ENCODE data around the gene SPTB. TPM values are rescaled to one million over a fixed set of nuclear protein-coding genes. Genes with fewer than 3 reads are reported as not detected.
A peak's percentile ranks its signal among the peaks of the same experiment; 100 is the strongest.

SPTB gene
- total and polyA plus RNA-seq, 3 donors from 2014 or later = 3.3 to 6.6 (median 5.6) TPM

DNA sequence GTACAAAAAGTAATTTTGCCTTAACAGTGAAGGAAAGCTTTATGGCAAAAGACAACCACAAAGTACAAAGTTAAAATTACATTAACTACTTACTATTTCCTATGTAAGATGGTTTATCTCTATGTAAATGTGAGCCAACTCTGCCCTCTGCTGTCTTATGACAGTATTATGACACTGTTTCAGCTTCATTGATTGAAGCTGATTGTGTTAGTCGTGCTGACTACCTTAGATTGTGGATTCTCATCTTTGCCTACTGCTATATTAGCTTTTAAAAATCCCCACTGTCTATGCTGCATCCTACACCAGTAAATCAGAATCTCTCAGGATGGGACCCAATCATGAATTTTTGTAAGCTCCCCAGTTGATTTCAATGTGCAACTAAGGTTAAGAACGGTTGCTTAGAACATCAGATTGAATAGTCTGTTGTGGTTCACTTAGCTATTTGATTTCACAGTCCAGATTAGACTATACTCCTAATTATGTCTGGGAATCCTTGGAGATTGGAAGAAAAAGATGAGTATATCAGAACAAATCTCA lies 12.2 kb upstream of the SPTB start:
- H3K27me3 ChIP-seq = no peaks in the 10 kb centered on the region
- WGBS, 2 donors = 53 to 59% methylated on average over 2 of the region's 2 CpGs
- no peak overlapping the region for H3K27ac ChIP-seq
- DNase-seq = no peak
- no peaks in the 10 kb centered on the region for H3K9me3 ChIP-seq
- intact Hi-C loops (cut with DNase I; ENCODE audit: low total_unique reads) = no loop called here
- H3K36me3 ChIP-seq (ENCODE audit: low read depth, missing control alignments) = no peaks in the 10 kb centered on the region
- no peak overlapping the region for H3K4me3 ChIP-seq
- no peaks in the 10 kb centered on the region for H3K4me1 ChIP-seq
- peak in 2 of 3 experiments; percentile 31 to 51 for TF ChIP-seq CTCF (IDR thresholded peaks at IDR 0.05)
- no peak for TF ChIP-seq POLR2A (IDR thresholded peaks at IDR 0.05)

GRCh38 chr14:64891173-64891838 lies 11.6 kb upstream of the SPTB start:
- no peak overlapping the region for H3K4me3 ChIP-seq
- H3K27ac ChIP-seq = no peak overlapping the region
- no peaks in the 10 kb centered on the region for H3K9me3 ChIP-seq
- no peaks in the 10 kb centered on the region for H3K36me3 ChIP-seq (ENCODE audit: low read depth, missing control alignments)
- WGBS, 2 donors = 84 to 91% methylated on average over 4 of the region's 4 CpGs
- TF ChIP-seq CTCF (IDR thresholded peaks at IDR 0.05) = no peak
- no peak for TF ChIP-seq POLR2A (IDR thresholded peaks at IDR 0.05)
- no peak for DNase-seq
- H3K4me1 ChIP-seq = no peaks in the 10 kb centered on the region
- H3K27me3 ChIP-seq = no peaks in the 10 kb centered on the region
- intact Hi-C loops (cut with DNase I; ENCODE audit: low total_unique reads) = no loop called here

DNA sequence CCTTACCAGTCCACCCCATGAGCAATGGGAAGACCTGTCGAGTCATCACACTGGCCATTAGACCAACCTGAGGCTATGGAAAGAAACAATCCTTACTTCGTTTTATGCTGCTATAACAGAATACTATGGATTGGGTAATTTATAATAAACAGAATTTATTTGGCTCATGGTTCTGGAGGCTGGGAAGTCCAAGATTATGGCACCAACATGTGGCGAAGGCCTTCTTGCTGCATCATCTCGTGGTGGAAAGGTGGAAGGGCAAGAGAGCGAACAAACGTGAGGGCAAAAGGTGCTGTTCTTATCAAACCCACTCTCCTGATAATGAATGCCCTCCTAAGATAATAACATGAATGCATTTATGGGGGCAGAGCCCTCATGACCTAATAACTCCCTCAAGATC lies 9.6 kb upstream of the SPTB start:
- no peak for TF ChIP-seq POLR2A (IDR thresholded peaks at IDR 0.05)
- no peak for TF ChIP-seq CTCF (IDR thresholded peaks at IDR 0.05)
- no peaks in the 10 kb centered on the region for H3K9me3 ChIP-seq
- H3K36me3 ChIP-seq (ENCODE audit: low read depth, missing control alignments) = no peaks in the 10 kb centered on the region
- H3K27ac ChIP-seq = no peak overlapping the region
- no peak overlapping the region for H3K4me3 ChIP-seq
- DNase-seq = no peak
- no peaks in the 10 kb centered on the region for H3K4me1 ChIP-seq
- 79 to 91% methylated on average over 6 of the region's 6 CpGs for WGBS, 2 donors
- no peaks in the 10 kb centered on the region for H3K27me3 ChIP-seq
- intact Hi-C loops (cut with DNase I; ENCODE audit: low total_unique reads) = no loop called here

- TF ChIP-seq CTCF (IDR thresholded peaks at IDR 0.05) = no peak
- no peak for TF ChIP-seq POLR2A (IDR thresholded peaks at IDR 0.05)
- DNase-seq = no peak
- no peak overlapping the region for H3K27ac ChIP-seq
- H3K9me3 ChIP-seq = no peaks in the 10 kb centered on the region
- H3K27me3 ChIP-seq = no peaks in the 10 kb centered on the region
- no peaks in the 10 kb centered on the region for H3K36me3 ChIP-seq (ENCODE audit: low read depth, missing control alignments)
- 95 to 96% methylated on average over 2 of the region's 2 CpGs for WGBS, 2 donors
- no peak overlapping the region for H3K4me3 ChIP-seq
- intact Hi-C loops (cut with DNase I; ENCODE audit: low total_unique reads) = no loop called here
- no peaks in the 10 kb centered on the region for H3K4me1 ChIP-seq
Measured at GRCh38 chr14:64885559-64885958, 5.9 kb upstream of the SPTB start.
